Panc1 (cell line): ENCODE measurements around the gene TMEM60.

Experiments
- CTCF ChIP-seq: fragments of 450-650 bp; IDR thresholded peaks from 2 replicates; pipeline ENCODE4 v1.5.1; 2017; ENCODE audit warnings: mild to moderate bottlenecking
- POLR2AphosphoS5 ChIP-seq: IDR thresholded peaks from 2 replicates; pipeline ENCODE4 v1.6.1; 2012; ENCODE audit warnings: mild to moderate bottlenecking, low read depth, low read length, moderate library complexity

- TF ChIP-seq CTCF, result no peak
- TF ChIP-seq POLR2AphosphoS5, result no peak
Observed at GRCh38 chr7:77788327-77788902, 9.8 kb downstream of the TMEM60 start.
